Measurements from ENCODE around the gene MAP3K19.

DNA sequence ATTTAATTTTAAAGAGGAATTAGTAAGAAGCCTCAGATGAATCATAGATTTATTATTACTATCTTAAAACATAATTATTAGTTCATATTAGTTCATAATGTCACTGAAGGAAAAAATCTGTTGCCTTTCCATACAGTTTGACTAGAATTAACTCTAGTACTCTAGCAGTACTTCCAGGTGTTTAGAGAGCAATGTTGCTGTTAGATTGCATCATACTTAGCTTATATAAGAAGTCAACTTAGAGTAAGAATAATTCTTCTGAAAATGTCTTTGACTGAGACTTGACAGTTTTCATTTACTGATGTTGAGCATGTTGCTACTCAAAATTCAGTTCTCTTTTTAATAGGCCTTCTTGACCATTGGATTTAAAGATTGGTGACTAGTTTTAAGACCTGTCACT, 9.5 kb upstream of the MAP3K19 start:
- TF ChIP-seq, protein P1, sequence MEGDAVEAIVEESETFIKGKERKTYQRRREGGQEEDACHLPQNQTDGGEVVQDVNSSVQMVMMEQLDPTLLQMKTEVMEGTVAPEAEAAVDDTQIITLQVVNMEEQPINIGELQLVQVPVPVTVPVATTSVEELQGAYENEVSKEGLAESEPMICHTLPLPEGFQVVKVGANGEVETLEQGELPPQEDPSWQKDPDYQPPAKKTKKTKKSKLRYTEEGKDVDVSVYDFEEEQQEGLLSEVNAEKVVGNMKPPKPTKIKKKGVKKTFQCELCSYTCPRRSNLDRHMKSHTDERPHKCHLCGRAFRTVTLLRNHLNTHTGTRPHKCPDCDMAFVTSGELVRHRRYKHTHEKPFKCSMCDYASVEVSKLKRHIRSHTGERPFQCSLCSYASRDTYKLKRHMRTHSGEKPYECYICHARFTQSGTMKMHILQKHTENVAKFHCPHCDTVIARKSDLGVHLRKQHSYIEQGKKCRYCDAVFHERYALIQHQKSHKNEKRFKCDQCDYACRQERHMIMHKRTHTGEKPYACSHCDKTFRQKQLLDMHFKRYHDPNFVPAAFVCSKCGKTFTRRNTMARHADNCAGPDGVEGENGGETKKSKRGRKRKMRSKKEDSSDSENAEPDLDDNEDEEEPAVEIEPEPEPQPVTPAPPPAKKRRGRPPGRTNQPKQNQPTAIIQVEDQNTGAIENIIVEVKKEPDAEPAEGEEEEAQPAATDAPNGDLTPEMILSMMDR (IDR thresholded peaks at IDR 0.05): no peak
- TF ChIP-seq POLR2A (IDR thresholded peaks at IDR 0.05): no peak
- no peak for TF ChIP-seq POLR2AphosphoS5 (IDR thresholded peaks at IDR 0.05; ENCODE audit: insufficient read depth in 1 of 2, low read depth in 1 of 2)
